Chondrocyte (in vitro differentiated cells): ENCODE measurements around the gene MTIF2. TPM values are rescaled to one million over a fixed set of nuclear protein-coding genes. Genes with fewer than 3 reads are reported as not detected.
"Not testable (repeated sequence)": the region's sequence is repeated elsewhere in the genome, so short reads cannot be mapped to it uniquely, and the experiment has no call there.

Experiments
- DNase-seq: peaks from one replicate; pipeline ENCODE4 v3.0.0; 2021; ENCODE audit warnings: mixed read lengths, low spot score
- H3K27ac Mint-ChIP-seq: one replicate; pipeline ENCODE4 v1.8.0; 2021; ENCODE audit warnings: mild to moderate bottlenecking, moderate library complexity, mixed read lengths; ENCODE audit not compliant: unreplicated experiment
- H3K27me3 Mint-ChIP-seq: 2 replicates; pipeline ENCODE4 v1.8.0; 2021; ENCODE audit warnings: low read depth, mixed read lengths
- H3K36me3 Mint-ChIP-seq: 2 replicates; pipeline ENCODE4 v1.8.0; 2021; ENCODE audit warnings: low read depth, mixed read lengths
- H3K4me1 Mint-ChIP-seq: 2 replicates; pipeline ENCODE4 v1.8.0; 2021; ENCODE audit warnings: low read depth, mild to moderate bottlenecking, mixed read lengths
- H3K4me3 Mint-ChIP-seq: one replicate; pipeline ENCODE4 v1.8.0; 2021; ENCODE audit warnings: mild to moderate bottlenecking, moderate library complexity, mixed read lengths; ENCODE audit not compliant: unreplicated experiment
- H3K9me3 Mint-ChIP-seq: 2 replicates; pipeline ENCODE4 v1.8.0; 2021; ENCODE audit warnings: low read depth, mixed read lengths
- total RNA-seq: library from RNA; stranded (reverse); gene quantifications from 3 replicates; pipeline ENCODE4 v1.2.1, GENCODE V29; 2021
- TF ChIP-seq, protein P1 (sequence below): fragments of 200-600 bp; sonication (generic); IDR thresholded peaks from 2 replicates; pipeline ENCODE4 v1.5.0; 2021; ENCODE audit warnings: antibody characterized with exemption, mild to moderate bottlenecking, moderate library complexity

The MTIF2 gene
- total RNA-seq, 1 donor from 2014 or later, result 20.6 TPM

DNA sequence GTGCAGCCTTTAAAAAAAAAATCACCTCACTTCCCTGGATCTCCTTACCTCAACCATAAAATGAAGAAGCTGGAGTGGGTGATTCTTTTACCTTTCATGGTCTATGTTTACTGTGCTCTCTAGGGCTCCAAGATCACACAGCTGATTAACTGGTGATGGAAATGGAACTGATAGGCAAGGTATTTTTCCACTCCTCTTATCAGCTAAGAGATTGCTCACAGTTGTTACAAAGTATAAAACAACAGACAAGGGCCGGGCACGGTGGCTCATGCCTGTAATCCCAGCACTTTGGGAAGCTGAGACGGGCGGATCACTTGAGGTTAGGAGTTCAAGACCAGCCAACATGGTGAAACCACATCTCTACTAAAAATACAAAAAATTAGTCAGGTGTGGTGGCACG lies 22.0 kb downstream of the MTIF2 start:
- TF ChIP-seq, protein P1, sequence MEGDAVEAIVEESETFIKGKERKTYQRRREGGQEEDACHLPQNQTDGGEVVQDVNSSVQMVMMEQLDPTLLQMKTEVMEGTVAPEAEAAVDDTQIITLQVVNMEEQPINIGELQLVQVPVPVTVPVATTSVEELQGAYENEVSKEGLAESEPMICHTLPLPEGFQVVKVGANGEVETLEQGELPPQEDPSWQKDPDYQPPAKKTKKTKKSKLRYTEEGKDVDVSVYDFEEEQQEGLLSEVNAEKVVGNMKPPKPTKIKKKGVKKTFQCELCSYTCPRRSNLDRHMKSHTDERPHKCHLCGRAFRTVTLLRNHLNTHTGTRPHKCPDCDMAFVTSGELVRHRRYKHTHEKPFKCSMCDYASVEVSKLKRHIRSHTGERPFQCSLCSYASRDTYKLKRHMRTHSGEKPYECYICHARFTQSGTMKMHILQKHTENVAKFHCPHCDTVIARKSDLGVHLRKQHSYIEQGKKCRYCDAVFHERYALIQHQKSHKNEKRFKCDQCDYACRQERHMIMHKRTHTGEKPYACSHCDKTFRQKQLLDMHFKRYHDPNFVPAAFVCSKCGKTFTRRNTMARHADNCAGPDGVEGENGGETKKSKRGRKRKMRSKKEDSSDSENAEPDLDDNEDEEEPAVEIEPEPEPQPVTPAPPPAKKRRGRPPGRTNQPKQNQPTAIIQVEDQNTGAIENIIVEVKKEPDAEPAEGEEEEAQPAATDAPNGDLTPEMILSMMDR, result no peak
- H3K27me3 Mint-ChIP-seq, result no peaks in the 10 kb centered on the region
- no peak for DNase-seq
- H3K27ac Mint-ChIP-seq, result no peak overlapping the region
- H3K4me1 Mint-ChIP-seq, result no peaks in the 10 kb centered on the region
- H3K4me3 Mint-ChIP-seq, result no peak overlapping the region
- peaks cover 12% of the 10 kb centered on the region for H3K36me3 Mint-ChIP-seq
- H3K9me3 Mint-ChIP-seq, result no peaks in the 10 kb centered on the region

DNA sequence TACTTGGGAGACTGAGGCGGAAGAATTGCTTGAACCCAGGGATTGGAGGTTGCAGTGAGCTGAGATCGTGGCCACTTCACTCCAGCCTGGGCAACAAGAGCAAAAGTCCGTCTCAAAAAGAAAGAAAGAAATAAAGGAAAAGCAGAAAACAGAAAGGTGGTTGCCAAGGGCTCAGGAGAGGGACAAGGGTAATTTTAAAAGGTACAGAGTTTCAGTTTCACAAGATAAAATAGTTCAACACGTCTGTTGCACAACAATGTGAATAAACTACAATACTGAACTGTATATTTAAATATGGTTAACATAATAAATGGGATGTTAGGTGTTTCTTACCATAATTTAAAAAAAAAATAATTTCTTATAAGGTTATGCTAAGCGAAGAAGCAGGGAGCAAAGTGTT lies 23.6 kb downstream of the MTIF2 start:
- H3K27ac Mint-ChIP-seq, result no peak overlapping the region
- no peaks in the 10 kb centered on the region for H3K4me1 Mint-ChIP-seq
- TF ChIP-seq, protein P1, result no peak
- no peaks in the 10 kb centered on the region for H3K9me3 Mint-ChIP-seq
- DNase-seq, result no peak
- peaks cover 10% of the 10 kb centered on the region for H3K36me3 Mint-ChIP-seq
- H3K27me3 Mint-ChIP-seq, result no peaks in the 10 kb centered on the region
- H3K4me3 Mint-ChIP-seq, result no peak overlapping the region

DNA sequence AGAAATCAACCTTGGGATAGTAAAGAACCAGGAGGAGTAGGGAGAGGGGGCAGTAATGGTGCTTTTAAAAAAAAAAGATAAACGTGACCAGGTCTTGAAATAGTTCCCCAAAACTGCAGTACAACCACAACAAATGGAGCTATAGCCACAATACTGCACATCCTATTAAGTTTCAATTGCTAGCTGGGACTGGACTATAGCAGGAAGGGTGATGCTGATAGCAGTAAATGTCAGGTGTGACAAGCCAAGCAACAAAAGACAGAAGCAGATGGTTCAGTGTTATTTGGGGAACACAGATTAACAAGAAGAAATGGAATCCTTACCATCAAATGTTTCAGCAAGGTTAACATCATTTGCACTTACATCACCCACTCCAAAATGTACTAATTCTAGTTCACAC lies 26.4 kb downstream of the MTIF2 start:
- no peaks in the 10 kb centered on the region for H3K9me3 Mint-ChIP-seq
- DNase-seq, result no peak
- no peak overlapping the region for H3K4me3 Mint-ChIP-seq
- no peaks in the 10 kb centered on the region for H3K27me3 Mint-ChIP-seq
- no peak overlapping the region for H3K27ac Mint-ChIP-seq
- H3K4me1 Mint-ChIP-seq, result no peaks in the 10 kb centered on the region
- TF ChIP-seq, protein P1, result no peak
- H3K36me3 Mint-ChIP-seq, result peaks cover 5% of the 10 kb centered on the region

DNA sequence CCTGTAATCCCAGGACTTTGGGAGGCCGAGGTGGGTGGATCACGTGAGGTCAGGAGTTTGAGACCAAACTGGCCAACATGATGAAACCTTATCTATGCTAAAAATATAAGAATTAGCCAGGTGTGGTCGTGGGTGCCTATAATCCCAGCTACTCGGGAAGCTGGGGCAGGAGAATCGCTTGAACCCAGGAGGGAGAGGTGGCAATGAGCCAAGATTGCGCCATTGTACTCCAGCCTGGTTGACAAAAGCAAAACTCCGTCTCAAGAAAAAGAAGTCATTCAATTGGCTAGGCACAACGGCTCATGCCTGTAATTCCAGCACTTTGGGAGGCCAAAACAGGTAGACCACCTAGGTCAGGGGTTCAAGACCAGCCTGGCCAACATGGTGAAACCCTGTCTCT lies 27.4 kb downstream of the MTIF2 start:
- H3K27ac Mint-ChIP-seq, H3K4me1 Mint-ChIP-seq, H3K27me3 Mint-ChIP-seq, H3K36me3 Mint-ChIP-seq, DNase-seq, H3K4me3 Mint-ChIP-seq, H3K9me3 Mint-ChIP-seq: not testable (repeated sequence)

DNA sequence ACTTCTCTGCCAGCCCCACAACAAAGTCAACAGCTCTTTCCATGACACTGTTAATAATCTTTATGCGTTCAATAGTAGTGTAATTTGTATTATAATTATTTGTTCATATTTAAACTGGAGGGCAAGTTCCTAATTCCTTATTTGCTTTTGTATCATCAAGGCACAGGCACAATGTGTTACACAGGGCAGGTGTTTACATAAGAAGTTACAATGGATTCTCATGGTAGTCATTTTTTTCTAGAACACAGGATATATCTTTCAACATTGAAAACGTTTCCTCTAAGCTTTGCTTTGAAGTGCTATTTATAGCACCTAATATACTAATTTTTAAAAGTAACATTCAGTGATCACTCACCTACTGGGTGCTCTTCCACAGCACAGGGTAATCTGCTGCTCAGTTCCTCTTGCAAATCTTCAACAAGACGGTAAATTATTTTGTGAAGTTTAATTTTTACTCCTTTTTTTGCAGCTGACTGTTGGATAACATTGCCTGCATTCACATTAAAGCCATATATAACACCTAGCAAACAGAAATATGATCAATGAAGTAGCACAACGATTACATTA lies 29.3 kb downstream of the MTIF2 start:
- peaks cover 12% of the 10 kb centered on the region for H3K4me1 Mint-ChIP-seq
- no peaks in the 10 kb centered on the region for H3K27me3 Mint-ChIP-seq
- H3K4me3 Mint-ChIP-seq, result no peak overlapping the region
- H3K9me3 Mint-ChIP-seq, result no peaks in the 10 kb centered on the region
- H3K27ac Mint-ChIP-seq, result no peak overlapping the region
- TF ChIP-seq, protein P1, result no peak
- peaks cover 12% of the 10 kb centered on the region for H3K36me3 Mint-ChIP-seq
- DNase-seq, result no peak

DNA sequence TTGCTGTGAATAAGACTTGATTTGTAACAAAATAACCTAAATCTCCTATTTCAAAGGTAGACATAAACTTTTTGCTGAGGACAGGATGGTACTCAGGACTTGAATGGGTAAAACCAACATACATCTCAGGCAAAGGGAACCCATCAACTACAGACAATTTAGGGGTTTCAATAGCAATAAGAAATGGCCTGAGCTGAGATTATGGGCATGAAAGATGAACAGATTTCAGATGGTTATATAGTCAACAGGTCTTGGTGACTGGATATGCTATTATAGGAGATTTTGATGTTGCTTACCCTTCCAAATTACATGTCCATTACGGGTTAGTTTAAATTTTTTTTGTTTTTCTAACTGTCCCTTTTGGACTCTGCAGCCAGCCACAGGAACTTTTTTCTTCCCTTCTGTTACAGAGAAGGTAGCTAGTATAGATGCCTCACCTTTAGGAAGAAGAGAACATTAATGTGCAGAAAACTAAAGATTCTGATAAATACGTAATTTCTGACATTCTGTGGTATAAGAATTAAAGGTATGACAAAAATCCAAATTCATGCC lies 32.0 kb downstream of the MTIF2 start:
- Mint-ChIP-seq H3K4me1 (peaks cover 29% of the 10 kb centered on the region), H3K36me3 (peaks cover 14% of the 10 kb centered on the region), H3K27ac (no peak overlapping the region), H3K27me3 (no peaks in the 10 kb centered on the region), H3K4me3 (no peak overlapping the region), H3K9me3 (no peaks in the 10 kb centered on the region)
- TF ChIP-seq, protein P1, result no peak
- DNase-seq, result no peak
